ENCODE results near the gene SNX33. TPM values are rescaled to one million over a fixed set of nuclear protein-coding genes. Genes with fewer than 3 reads are reported as not detected.
"Not testable (repeated sequence)": the region's sequence is repeated elsewhere in the genome, so short reads cannot be mapped to it uniquely, and the experiment has no call there.

Gene SNX33
- total RNA-seq, 1 donor from 2014 or later: 29.3 TPM

GRCh38 chr15:75697523-75697922 is 49.8 kb downstream of the SNX33 start:
- Mint-ChIP-seq H3K9me3 (ENCODE audit: low read depth) (no peaks in the 10 kb centered on the region), H3K36me3 (ENCODE audit: insufficient read depth) (no peaks in the 10 kb centered on the region), H3K27ac (no peak overlapping the region), H3K27me3 (peaks cover 19% of the 10 kb centered on the region), H3K4me1 (ENCODE audit: low read depth) (peaks cover 8% of the 10 kb centered on the region), H3K4me3 (ENCODE audit: low read depth) (no peak overlapping the region)
- no peak for TF ChIP-seq CTCF (IDR thresholded peaks at IDR 0.05; ENCODE audit: unreplicated experiment)
- DNase-seq (ENCODE audit: low spot score, unreplicated experiment): no peak

GRCh38 chr15:75697974-75698747 is 50.4 kb downstream of the SNX33 start:
- DNase-seq (ENCODE audit: low spot score, unreplicated experiment); H3K9me3 Mint-ChIP-seq (ENCODE audit: low read depth); H3K36me3 Mint-ChIP-seq (ENCODE audit: insufficient read depth); H3K4me3 Mint-ChIP-seq (ENCODE audit: low read depth); H3K27ac Mint-ChIP-seq; H3K4me1 Mint-ChIP-seq (ENCODE audit: low read depth): not testable (repeated sequence)
- H3K27me3 Mint-ChIP-seq: peaks cover 14% of the 10 kb centered on the region

GRCh38 chr15:75699517-75699916 is 51.8 kb downstream of the SNX33 start:
- DNase-seq (ENCODE audit: low spot score, unreplicated experiment); H3K4me3 Mint-ChIP-seq (ENCODE audit: low read depth); H3K4me1 Mint-ChIP-seq (ENCODE audit: low read depth); H3K9me3 Mint-ChIP-seq (ENCODE audit: low read depth); H3K27ac Mint-ChIP-seq; H3K36me3 Mint-ChIP-seq (ENCODE audit: insufficient read depth): not testable (repeated sequence)
- H3K27me3 Mint-ChIP-seq: peaks cover 14% of the 10 kb centered on the region

GRCh38 chr15:75699961-75700874 is 52.5 kb downstream of the SNX33 start:
- DNase-seq (ENCODE audit: low spot score, unreplicated experiment); H3K4me3 Mint-ChIP-seq (ENCODE audit: low read depth); H3K36me3 Mint-ChIP-seq (ENCODE audit: insufficient read depth); H3K9me3 Mint-ChIP-seq (ENCODE audit: low read depth); H3K27ac Mint-ChIP-seq; H3K4me1 Mint-ChIP-seq (ENCODE audit: low read depth): not testable (repeated sequence)
- H3K27me3 Mint-ChIP-seq: peaks cover 14% of the 10 kb centered on the region

GRCh38 chr15:75701071-75702003 is 53.6 kb downstream of the SNX33 start:
- not testable (repeated sequence) for H3K27ac Mint-ChIP-seq; DNase-seq (ENCODE audit: low spot score, unreplicated experiment); H3K9me3 Mint-ChIP-seq (ENCODE audit: low read depth); H3K4me1 Mint-ChIP-seq (ENCODE audit: low read depth); H3K4me3 Mint-ChIP-seq (ENCODE audit: low read depth); H3K36me3 Mint-ChIP-seq (ENCODE audit: insufficient read depth)
- peaks cover 17% of the 10 kb centered on the region for H3K27me3 Mint-ChIP-seq

GRCh38 chr15:75702436-75702835 is 54.7 kb downstream of the SNX33 start:
- Mint-ChIP-seq H3K4me3 (ENCODE audit: low read depth) (no peak overlapping the region), H3K27me3 (peaks cover 17% of the 10 kb centered on the region), H3K9me3 (ENCODE audit: low read depth) (no peaks in the 10 kb centered on the region), H3K27ac (no peak overlapping the region), H3K36me3 (ENCODE audit: insufficient read depth) (no peaks in the 10 kb centered on the region), H3K4me1 (ENCODE audit: low read depth) (no peaks in the 10 kb centered on the region)
- no peak for TF ChIP-seq CTCF (IDR thresholded peaks at IDR 0.05; ENCODE audit: unreplicated experiment)
- DNase-seq (ENCODE audit: low spot score, unreplicated experiment): no peak

GRCh38 chr15:75703440-75704262 is 55.9 kb downstream of the SNX33 start:
- DNase-seq (ENCODE audit: low spot score, unreplicated experiment); H3K9me3 Mint-ChIP-seq (ENCODE audit: low read depth); H3K4me3 Mint-ChIP-seq (ENCODE audit: low read depth); H3K4me1 Mint-ChIP-seq (ENCODE audit: low read depth); H3K36me3 Mint-ChIP-seq (ENCODE audit: insufficient read depth); H3K27ac Mint-ChIP-seq: not testable (repeated sequence)
- H3K27me3 Mint-ChIP-seq: peaks cover 12% of the 10 kb centered on the region

All from progenitor cell of endocrine pancreas (in vitro differentiated cells).